Measurements from ENCODE around the gene FKBP1B.
A peak's percentile ranks its signal among the peaks of the same experiment; 100 is the strongest.
"Not testable (repeated sequence)": the region's sequence is repeated elsewhere in the genome, so short reads cannot be mapped to it uniquely, and the experiment has no call there.

FKBP1B gene

DNA sequence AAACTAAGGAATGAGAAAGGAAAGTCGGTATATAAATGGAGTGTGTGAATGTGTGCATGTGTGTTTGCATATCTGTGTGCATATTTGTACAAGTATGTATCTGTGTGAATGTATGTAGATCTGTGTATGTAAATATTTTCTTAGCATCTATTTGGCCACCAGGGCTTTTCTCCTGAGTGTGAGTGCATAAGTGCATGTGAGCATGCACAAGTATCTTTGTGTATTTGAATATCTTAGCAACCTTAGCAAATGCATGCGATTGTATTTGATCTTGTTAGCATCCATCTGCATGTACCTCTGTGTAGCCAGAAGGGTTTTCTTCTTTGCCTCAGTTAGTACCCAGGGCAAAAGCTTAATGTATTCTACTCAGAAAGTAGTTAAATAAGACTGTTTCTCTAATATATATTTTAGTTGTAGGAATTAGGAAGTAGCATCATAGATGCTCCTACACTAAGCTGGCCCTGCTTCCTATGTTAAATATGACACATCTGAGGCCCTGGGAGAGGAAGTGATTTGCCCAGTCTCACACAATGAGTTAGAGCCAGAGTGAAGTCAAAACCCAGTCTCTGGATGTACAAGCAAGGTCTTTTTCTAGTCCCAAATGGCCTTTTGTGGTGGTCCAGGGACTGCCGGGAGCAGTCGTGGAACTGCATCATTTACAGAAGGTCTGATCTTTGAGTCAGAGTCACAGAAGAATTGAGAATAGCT, 9.2 kb downstream of the FKBP1B start:
- DNase-seq (ENCODE audit: low read depth in 3 of 3, low spot score in 1 of 3) = no peak

DNA sequence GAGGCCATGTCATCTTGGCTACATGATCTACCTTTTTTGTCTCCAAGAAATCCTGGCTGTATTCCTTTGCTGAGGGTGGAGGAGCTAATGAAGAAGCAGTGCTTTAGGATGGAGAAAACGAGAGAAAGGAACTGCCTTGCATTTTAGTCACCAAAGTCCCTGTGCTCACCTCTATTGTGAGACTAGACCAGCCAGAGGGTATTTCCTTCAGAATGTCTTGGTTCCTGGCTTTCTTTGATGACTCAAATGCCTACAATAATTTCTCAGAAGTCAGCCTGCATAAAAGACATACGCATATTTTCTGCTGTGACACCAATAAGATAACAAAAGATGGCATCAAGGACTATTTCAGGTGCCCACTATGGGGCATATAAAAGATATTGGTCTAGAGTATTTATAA, 15.8 kb downstream of the FKBP1B start:
- no peak for DNase-seq (ENCODE audit: low read depth in 3 of 3, low spot score in 1 of 3)

DNA sequence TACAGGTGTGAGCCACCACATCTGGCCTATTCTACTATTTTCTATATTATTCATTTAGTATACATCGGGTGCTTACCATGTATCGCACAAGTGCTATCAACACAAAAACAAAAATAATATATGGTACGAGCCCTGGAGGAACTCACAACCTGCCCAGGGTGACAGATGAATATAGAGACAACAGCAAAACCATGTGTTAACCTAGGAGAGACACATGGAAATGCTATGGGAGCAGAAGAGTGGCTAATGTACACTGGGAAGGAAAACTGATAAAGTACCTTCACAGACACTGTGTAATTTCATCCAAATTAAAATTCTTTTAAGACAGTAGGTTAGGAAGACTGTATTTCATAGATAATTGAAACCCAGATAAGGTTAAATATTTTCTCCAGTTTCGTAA, 22.7 kb downstream of the FKBP1B start:
- no peak for DNase-seq (ENCODE audit: low read depth in 3 of 3, low spot score in 1 of 3)

DNA sequence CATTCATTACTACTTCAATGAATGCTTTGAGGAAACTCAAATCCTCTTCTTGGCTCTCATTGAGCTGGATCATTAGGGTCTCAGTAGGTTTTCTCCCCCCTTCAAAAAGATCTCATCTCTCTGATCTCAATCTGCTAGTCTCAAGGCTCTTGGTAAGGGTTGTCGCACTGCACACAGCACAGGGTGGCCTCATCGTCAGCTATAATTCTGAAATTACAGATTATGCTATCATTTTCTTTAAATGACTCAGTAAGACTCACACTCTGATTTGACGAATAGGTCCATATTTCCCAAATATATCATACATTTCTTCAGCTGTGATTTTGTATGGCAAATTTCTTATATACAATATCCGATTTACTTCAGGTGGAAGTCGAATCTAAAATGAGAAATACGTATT, 24.3 kb downstream of the FKBP1B start:
- DNase-seq (ENCODE audit: low read depth in 3 of 3, low spot score in 1 of 3) = no peak

DNA sequence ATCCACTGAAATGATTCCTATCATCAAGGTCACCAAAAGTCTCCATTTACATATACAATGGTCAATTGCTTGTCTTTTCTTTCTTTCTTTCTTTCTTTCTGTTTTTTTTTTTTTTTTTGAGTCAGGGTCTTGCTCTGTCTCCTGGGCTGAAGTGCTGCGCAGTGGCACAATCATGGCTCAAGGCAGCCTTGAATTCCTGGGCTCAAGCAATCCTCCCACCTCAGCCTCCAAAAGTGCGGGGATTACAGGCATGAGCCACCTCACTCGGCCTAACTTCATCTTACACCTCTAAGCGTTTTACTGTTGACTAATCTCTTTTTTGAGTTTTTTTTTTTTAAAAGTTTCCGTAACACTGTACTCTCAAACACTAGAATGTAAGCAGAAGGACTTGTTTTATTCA, 25.7 kb downstream of the FKBP1B start:
- no peak for DNase-seq (ENCODE audit: low read depth in 3 of 3, low spot score in 1 of 3)

DNA sequence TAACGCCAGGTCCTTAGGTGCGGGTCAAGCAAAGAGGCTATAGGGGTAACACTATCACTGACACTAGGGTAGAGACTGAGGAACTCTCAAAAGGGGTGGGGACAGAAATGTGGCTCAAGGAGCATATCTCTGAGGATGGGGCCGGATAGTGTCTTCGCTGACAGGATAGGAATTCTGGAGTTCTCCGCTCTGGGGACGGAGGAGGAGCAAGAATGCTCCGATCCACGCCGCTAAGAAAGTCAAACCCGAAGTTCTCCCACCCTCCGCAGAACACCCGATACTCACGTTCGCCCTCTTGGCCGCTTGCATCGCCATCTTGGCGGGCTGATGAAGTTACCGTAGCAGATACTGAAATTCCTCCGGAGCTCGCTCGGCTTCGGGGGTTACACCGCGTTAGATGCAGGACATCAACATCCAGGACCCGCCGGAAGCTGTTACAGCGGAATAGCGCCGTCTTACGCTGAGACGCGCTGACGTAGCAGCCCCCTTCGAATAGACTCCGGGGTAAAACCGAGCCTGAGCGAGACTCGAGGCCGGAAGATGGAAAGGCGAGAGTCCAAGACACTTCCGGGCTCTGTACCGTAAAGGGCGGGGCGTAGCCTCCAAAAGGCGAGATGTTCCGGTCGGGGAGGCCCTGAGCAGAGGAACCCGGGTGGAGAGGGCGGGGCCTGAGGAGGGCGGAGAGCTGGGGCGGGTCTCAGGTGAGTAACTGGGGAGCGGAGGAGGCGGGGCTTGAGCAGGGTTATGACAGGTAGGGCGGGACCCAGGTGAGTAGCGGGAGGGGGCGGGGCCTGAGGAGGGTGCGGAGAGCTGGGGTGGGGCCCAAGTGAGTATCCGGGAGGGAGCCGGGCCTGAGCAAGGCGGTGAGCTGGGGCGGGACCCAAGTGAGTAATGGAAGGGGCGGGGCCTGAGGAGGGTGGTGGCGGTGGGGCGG, 26.6 kb downstream of the FKBP1B start, which contains the start of gene SF3B6:
SF3B6 (minus strand) TSS at position 412 of the 934 bp plus-strand sequence; CDS start at position 315, 97 bp downstream.
- peak; percentile 97 to 99 (median 99) for DNase-seq (ENCODE audit: low read depth in 3 of 3, low spot score in 1 of 3)

DNA sequence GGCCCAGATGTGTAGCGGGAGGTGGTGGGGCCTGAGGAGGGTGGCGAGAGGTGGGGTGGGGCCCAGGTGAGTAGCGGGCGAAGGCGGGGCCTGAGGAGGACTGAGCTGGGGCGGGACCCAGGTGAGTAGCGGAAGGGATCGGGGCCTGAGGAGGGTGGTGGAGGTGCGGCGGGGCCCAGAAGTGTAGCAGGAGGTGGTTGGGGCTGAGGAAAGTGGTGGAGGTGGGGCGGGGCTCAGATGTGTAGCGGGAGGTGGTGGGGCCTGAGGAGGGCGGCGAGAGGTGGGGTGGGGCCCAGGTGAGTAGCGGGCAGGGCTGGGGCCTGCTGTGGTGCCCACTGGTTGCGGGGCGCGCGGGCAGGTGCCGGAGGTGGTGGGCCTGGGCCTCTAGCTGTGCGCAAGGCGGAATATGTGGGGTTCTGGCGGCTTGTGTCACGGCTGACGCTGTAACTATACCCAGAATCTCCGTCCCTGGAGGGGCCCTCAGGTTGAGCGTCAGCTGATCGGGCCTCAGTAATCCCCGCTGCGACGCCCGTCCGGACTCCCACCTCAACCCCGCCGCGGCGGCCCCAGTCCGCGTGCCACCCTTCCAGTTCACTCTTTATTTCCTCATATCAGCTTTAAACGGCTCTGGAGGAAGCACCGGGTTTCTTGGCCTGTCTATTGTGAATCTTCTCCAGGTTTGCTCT, 27.5 kb downstream of the FKBP1B start:
- DNase-seq (ENCODE audit: low read depth in 3 of 3, low spot score in 1 of 3) = no peak

DNA sequence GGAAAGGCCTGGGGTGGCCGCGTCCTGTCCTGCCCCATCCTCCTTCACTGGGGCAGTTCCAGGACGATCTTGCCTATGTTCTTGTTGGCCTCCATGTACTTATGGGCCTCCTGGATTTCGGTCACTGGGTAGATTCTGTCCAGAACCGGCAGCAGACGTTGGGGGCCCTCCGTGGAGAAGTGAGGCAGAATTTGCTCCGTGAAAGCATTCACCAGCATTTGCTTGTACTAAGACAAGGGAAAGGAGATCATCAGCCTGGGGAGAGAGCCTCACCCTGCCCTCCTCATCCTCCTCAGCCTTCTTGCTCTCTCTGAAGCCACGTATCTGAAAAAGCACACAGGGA, 28.0 kb downstream of the FKBP1B start:
- no peak for DNase-seq (ENCODE audit: low read depth in 3 of 3, low spot score in 1 of 3)

DNA sequence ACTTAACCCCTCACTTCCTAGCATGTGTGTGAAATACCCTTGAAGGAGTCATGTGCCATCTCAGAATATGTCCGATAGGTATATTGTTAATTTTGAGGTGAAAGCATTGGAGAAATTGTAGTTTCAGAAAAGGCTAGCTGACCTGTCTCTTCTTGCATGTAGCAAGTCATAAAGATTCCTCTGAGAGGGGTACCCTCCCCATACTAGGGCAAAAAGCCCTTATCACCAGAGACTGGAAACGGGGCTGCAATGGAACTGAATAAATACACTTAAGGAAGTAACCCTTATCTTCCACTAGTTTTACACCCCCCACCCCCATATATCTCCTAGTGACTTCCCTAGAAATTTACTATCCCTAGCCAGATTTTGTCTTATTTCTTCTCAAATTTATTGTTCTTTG, 28.3 kb downstream of the FKBP1B start:
- no peak for DNase-seq (ENCODE audit: low read depth in 3 of 3, low spot score in 1 of 3)

DNA sequence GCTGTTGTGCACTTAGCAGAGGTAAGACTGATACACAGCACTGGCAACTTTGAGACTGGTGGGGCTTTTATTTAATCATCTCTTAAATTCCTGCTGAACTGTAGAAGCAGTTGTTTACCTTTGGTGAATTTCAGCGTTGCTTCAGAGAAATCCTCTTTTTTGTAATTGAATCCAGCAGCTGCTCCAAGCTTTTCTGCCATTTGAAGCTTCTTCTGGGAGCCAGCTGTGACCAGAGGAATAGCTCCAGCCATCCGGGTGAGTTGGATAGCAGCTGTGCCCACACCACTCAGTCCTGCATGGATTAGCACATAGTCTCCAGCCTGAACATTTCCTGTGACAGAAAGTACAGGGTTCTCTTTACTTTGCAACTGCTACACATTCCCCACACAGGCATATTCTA, 31.2 kb downstream of the FKBP1B start:
- no peak for DNase-seq (ENCODE audit: low read depth in 3 of 3, low spot score in 1 of 3)

DNA sequence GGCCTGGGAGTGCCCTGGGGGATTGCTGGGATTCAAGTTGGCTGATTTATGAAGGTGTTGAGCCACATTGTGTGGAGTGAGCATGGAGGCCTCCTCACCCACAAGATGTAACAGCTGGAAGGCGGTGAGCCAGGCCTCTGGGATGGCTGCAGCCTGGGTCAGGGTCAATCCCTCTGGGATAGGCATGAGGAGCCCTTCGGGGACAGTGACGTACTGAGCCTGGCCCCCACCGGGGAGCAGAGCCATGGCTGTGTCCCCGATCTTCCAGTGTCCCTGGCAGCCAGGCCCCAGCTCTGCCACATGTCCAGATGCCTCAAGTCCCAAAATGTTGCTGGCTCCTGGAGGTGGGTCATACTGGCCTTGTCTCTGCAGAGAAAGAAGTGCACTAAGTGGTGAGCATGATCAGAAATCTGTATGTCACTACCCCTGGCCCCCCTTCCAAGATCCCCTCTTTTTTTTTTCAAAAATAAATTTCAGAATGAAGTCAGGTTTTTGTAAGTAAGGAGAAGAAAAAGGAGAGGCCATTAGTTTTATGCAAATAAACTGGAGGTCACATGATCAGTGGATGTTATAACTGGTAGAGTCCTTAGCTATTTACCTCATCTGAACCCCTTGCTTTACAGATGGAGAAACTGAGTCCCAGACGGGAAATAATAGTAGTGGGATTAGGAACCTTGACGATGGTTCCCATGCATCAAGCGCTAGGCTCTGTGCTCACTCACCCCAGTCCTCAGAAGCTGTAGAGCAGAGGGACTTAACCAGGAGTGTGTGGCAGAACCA, 33.4 kb downstream of the FKBP1B start:
- DNase-seq (ENCODE audit: low read depth in 3 of 3, low spot score in 1 of 3) = no peak

DNA sequence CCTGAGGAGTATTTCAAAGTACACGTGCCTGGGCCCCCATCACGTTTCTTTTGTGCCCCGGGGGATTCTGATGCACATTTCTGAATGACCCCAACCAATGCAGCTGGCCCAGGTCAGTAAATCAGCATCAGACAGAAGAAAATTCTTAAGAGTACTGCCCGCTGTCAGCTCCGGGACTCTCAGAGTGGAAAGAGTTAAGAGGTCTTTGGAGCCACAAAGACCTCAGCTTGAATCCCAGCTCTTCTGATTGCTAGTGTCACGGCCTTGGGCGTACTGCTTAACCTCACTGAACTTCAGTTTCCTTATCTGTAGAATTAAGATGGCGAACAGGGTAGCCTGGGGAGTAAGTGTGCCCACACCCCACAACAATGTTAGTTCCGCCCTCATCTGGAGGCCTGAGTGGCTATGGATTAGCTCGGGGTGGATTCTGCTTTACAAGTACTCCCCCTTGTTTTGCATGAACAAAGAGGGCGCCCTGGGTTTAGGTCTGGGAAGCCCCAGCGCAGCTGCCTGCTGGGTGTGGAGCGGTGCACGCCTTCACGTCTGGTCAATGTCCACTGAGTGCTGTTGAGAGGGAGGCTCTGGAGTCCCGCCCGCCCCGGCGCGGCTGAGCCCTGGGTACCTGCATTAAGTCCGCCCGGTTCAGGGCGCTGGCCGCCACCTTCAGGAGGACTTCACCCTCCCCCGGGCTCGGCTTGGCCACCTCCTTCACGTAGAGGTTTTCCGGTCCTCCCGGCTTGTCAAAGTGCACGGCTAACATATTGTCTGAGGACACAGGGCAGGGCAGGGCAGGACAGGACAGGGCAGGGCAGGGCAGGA, 34.2 kb downstream of the FKBP1B start:
- no peak for DNase-seq (ENCODE audit: low read depth in 3 of 3, low spot score in 1 of 3)

DNA sequence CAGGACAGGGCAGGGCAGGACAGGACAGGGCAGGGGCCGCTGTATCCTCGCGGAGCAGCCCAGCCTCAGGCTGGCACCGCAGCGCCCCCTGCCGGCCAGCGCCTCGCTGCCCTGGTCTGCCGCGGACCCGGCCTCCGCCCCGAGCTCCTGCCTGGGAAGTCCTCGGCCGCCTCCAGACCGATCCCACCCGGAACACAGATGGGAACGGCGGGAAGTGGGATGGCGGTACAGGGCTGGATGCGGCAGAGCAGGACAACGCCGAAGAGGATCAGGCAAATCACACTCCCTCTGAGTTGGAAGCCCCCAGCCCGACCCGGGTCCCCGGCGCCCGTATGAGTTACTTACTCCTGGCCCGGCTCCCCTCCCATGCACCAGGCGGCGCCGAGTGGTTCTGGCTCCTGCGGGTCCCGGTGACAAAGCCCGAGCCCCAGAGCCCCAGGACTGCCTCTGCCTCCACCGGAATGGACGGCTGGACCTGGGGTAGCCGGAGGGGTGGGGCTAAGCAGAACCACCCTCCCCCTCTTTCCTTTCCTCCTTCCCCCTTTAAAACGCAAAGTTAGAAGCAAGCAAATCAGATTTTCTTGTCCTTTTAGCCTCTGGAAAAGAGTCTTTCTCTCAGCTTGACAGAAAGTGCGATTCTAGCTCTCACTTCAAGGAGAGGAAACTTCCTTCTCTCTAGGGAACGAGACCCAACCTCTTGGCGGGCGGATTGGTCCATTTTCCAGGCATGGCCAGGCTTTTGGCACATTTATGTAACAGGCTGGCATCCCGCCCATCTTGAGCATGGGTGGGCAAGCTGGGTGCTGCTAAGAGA, 35.1 kb downstream of the FKBP1B start, which contains the start of gene TP53I3:
TP53I3 (minus strand) TSS at position 449 of the 814 bp plus-strand sequence. CDS start 508 bp downstream, outside the sequence.
- DNase-seq (ENCODE audit: low read depth in 3 of 3, low spot score in 1 of 3) = peak; percentile 55 to 78 (median 58)

DNA sequence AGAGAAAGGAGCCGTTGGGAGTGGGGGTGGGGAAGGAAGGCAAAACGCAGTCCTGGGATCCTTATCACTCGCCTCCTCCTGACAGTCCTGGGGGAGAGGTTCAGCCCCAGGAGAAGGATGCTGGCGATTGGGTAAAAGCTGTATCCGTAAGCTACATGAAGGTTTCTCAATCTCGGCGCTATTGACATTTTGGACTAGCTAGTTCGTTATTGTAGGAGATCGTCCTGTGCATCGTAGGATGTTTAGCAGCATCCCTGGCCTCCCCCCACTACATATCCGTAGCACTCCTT, 35.6 kb downstream of the FKBP1B start:
- no peak for DNase-seq (ENCODE audit: low read depth in 3 of 3, low spot score in 1 of 3)

DNA sequence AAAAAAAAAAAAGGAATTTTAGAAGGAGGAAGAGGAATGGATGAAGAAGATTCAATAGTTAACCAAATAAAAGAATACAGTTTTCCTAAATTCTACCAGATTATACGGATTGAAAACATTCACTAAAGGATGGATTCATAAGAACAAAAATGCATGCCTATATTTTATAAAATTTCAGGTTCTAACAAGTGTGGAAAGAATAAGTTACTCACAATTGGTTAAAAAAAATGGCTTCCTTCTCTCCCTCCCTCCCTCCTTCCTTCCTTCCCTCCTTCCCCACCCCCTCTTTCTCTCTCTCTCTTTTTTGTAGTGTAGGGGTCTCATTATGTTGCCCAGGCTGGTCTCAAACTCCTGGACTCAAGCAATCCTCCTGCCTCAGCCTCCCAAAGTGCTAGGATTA, 36.7 kb downstream of the FKBP1B start:
- DNase-seq (ENCODE audit: low read depth in 3 of 3, low spot score in 1 of 3) = no peak

DNA sequence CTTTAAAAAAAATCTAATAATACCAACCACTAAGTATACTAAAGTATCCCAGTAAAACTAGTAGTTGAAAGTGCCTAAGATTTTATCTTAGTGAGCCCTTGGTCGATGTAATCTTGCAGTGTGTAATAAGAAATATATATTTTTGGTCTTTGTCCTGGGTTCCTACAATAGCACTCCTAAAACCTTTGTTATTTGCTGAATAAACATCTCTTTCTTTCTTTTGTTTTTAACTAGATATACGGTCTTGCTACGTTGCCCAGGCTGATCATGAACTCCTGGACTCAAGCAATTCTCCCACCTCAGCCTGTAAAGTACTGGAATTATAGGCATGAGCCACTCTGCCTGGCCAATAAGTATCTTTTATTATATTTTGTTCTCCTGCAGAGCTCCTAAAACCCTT, 37.5 kb downstream of the FKBP1B start:
- no peak for DNase-seq (ENCODE audit: low read depth in 3 of 3, low spot score in 1 of 3)

DNA sequence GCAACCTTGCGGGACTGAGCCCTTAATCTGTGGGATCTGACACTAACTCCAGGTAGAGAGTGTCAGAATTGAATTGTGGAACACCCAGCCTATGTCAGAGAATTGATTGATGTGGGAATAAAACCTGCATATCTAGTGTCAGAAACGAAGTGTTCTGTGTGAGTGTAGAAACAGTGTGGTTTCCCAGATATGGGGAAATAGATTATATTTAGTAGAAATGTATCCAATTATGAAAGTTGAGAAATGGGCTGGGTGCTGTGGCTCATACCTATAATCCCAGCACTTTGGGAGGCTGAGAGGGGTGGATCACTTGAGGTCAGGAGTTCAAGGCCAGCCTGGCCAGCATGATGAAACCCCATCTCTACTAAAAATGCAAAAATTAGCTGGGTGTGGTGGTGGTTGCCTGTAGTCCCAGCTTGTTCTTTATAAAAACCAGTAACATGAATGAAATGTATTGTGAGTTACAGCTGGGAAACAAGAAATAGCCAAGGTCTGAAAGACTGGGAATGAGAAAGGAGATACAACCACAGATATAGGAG, 39.3 kb downstream of the FKBP1B start:
- DNase-seq (ENCODE audit: low read depth in 3 of 3, low spot score in 1 of 3) = no peak

DNA sequence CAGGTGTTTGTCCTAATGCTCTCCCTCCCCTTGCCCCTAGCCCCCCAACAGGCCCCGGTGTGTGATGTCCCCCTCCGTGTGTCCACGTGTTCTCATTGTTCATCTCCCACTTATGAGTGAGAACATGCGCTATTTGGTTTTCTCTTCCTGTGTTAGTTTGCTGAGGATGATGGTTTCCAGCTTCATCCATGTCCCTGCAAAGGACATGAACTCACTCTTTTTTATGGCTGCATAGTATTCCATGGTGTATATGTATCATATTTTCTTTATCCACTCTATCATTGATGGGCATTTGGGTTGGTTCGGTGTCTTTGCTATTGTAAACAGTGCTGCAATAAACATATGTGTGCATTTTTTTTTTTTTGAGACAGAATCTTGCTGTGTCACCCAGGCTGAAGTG, 43.7 kb downstream of the FKBP1B start:
- DNase-seq (ENCODE audit: low read depth in 3 of 3, low spot score in 1 of 3) = not testable (repeated sequence)

DNA sequence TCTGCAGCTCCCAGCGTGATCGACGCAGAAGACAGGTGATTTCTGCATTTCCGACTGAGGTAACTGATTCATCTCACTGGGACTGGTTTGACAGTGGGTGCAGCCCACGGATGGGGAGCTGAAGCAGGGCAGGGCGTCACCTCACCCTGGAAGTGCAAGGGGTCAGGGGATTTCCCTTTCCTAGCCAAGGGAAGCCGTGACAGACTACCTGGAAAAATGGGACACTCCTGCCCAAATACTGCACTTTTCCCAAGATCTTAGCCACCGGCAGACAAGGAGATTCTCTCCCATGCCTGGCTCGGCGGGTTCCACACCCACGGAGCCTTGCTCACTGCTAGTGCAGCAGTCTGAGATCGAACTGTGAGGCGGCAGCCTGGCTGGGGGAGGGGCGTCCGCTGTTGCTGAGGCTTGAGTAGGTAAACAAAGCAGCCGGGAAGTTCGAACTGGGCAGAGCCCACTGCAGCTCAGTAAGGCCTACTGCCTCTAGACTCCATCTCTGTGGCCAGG, 45.7 kb downstream of the FKBP1B start:
- not testable (repeated sequence) for DNase-seq (ENCODE audit: low read depth in 3 of 3, low spot score in 1 of 3)

Measured in stimulated activated CD4-positive, alpha-beta T cell treated with anti-CD3 and anti-CD28 coated beads, TNF-alpha, amount 100 ng/mL, for 1 hour (primary cell).